ENCODE data around the gene ZNF883.

The ZNF883 gene

DNA sequence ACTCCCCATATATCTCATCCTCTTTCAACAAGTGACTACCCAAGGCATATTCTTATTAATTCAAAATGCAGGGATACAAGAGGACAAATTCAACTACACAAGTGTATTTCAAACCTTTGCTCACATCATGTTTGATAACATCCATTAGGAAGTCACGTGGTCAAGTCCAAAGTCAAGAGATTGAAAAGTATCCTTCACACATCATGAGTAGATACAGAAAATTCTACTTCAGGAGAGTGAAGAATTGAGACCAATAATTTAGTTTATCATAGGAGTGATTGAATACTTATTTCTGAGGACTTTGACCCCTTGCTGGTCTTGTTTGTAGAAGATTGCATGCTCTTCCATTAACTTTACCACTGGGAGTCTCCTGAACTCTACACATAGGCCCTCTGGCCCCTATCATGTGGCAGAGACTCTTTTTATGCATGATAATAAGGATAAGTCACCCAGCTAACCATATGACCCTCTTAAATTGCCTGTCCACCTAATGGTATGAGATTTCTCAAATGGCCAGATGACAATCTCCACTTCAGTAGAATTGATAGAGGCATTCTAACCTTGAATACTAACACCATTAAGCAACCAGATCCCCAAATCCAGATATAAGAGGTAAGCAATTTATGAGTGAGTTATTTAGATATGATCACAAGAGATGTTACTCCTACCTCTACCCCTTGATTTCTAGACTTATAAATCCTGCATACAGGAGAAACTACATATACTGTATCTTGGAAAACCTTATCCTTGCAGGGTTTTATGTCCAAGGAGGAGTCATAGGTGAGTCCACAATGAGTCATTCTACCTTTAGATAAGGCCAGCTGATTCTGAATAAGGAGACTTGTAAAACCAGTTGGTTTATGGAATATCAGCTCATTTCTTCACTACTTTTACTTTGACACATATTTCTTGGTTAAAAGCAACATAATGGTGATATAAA lies 94.7 kb downstream of the ZNF883 start:
- no peak overlapping the region for H3K9ac ChIP-seq (ENCODE audit: low read length)
- H3K27ac ChIP-seq (ENCODE audit: low read depth, low read length): no peak overlapping the region
- H3K4me3 ChIP-seq (ENCODE audit: low read depth, low read length): no peak overlapping the region
- no peaks in the 10 kb centered on the region for H3K4me1 ChIP-seq (ENCODE audit: control insufficient read depth, insufficient read depth, low read length)
- peaks cover 27% of the 10 kb centered on the region for H3K27me3 ChIP-seq (ENCODE audit: control insufficient read depth, insufficient read depth, low read length)
- no peaks in the 10 kb centered on the region for H3K36me3 ChIP-seq (ENCODE audit: control insufficient read depth, insufficient read depth, low read length)
- H3K9me3 ChIP-seq (ENCODE audit: control insufficient read depth, insufficient read depth, low read depth, low read length): peaks cover 3% of the 10 kb centered on the region; the same call in 1 of the 2 replicates

DNA sequence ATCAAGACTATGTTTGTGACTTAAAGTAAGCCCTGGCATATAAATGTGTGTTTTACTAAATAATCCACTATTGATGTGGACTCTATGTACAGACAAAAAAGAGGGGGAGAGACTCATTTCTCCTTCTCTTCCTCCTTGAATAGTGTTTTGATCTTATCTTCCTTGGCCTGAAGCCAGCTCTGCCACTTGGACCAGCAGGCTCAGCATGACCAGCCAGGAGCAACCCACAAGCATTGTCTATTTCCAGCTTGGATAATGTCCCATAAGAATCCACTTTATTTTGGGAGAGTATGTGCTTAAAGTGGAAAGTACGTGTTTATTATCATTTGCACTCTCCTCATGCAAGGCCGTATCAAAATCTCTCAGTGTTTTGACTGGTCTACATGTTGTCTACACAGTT lies 97.5 kb downstream of the ZNF883 start:
- no peaks in the 10 kb centered on the region for H3K36me3 ChIP-seq (ENCODE audit: control insufficient read depth, insufficient read depth, low read length)
- H3K27ac ChIP-seq (ENCODE audit: low read depth, low read length): no peak overlapping the region
- no peak overlapping the region for H3K9ac ChIP-seq (ENCODE audit: low read length)
- H3K27me3 ChIP-seq (ENCODE audit: control insufficient read depth, insufficient read depth, low read length): peaks cover 17% of the 10 kb centered on the region
- H3K9me3 ChIP-seq (ENCODE audit: control insufficient read depth, insufficient read depth, low read depth, low read length): peaks cover 6% of the 10 kb centered on the region
- H3K4me3 ChIP-seq (ENCODE audit: low read depth, low read length): no peak overlapping the region
- no peaks in the 10 kb centered on the region for H3K4me1 ChIP-seq (ENCODE audit: control insufficient read depth, insufficient read depth, low read length)

DNA sequence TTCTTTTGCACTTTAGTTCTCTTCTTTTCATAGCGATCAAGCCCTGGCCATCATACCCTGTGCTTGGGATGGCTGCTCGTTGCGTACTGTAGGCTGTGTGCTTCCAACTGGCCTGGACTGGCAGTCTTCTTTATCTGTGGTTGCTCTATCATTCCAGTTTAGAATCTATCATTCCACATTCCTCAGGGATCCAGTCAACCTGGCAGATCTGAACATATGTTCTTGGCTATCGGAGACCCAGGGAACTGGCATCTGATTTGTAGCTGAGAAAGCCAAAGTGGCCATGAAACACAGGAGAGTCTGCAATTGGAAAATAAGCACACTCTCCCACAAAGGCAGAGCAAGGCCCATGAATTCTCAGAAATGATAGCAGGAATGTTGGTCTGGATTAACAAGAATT lies 98.7 kb downstream of the ZNF883 start:
- H3K27ac ChIP-seq (ENCODE audit: low read depth, low read length): no peak overlapping the region
- no peak overlapping the region for H3K4me3 ChIP-seq (ENCODE audit: low read depth, low read length)
- H3K4me1 ChIP-seq (ENCODE audit: control insufficient read depth, insufficient read depth, low read length): no peaks in the 10 kb centered on the region
- H3K27me3 ChIP-seq (ENCODE audit: control insufficient read depth, insufficient read depth, low read length): peaks cover 16% of the 10 kb centered on the region
- peaks cover 6% of the 10 kb centered on the region for H3K9me3 ChIP-seq (ENCODE audit: control insufficient read depth, insufficient read depth, low read depth, low read length)
- H3K9ac ChIP-seq (ENCODE audit: low read length): no peak overlapping the region
- no peaks in the 10 kb centered on the region for H3K36me3 ChIP-seq (ENCODE audit: control insufficient read depth, insufficient read depth, low read length)

DNA sequence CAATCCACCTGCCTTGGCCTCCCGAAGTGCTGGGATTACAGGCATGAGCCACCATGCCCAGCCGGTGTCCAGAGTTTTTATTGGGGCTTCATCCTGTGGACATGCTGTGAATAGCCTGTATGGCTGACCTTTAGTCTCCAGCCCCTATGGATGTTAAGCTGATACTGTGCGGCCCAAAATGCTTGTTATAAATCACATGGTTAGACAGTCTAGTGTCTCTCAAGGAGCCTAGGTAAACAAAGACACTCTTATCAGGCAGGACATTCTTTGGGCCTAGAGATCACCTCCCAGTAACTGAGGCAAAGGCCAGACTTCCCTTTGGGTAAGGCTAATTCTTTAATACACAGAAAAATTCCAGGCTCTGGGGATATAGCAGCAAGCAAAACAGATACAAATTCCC lies 99.4 kb downstream of the ZNF883 start:
- peaks cover 6% of the 10 kb centered on the region for H3K9me3 ChIP-seq (ENCODE audit: control insufficient read depth, insufficient read depth, low read depth, low read length)
- H3K27me3 ChIP-seq (ENCODE audit: control insufficient read depth, insufficient read depth, low read length): peaks cover 11% of the 10 kb centered on the region
- H3K27ac ChIP-seq (ENCODE audit: low read depth, low read length): no peak overlapping the region
- no peak overlapping the region for H3K4me3 ChIP-seq (ENCODE audit: low read depth, low read length)
- no peaks in the 10 kb centered on the region for H3K36me3 ChIP-seq (ENCODE audit: control insufficient read depth, insufficient read depth, low read length)
- H3K4me1 ChIP-seq (ENCODE audit: control insufficient read depth, insufficient read depth, low read length): no peaks in the 10 kb centered on the region
- no peak overlapping the region for H3K9ac ChIP-seq (ENCODE audit: low read length)

DNA sequence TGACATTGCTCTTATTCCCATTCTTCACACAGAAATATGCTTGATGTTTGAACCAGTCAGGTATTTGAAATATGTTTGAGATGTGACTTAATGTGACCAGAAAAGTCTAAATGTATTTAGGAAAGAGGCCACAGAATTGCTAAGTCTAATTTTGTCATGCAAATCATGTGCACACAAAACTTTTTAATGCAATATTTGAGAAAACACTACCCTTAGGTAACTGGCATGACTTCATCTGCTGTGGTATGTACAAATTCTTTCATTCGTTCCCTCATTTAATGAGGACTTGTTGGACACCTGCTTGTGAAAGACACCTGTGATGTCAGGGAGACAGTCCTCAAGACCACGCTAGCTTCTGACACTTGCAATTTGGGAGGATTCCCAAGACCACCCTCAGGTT lies 100.3 kb downstream of the ZNF883 start:
- Histone ChIP-seq H3K36me3 (ENCODE audit: control insufficient read depth, insufficient read depth, low read length) (no peaks in the 10 kb centered on the region), H3K4me1 (ENCODE audit: control insufficient read depth, insufficient read depth, low read length) (no peaks in the 10 kb centered on the region), H3K27ac (ENCODE audit: low read depth, low read length) (no peak overlapping the region), H3K27me3 (ENCODE audit: control insufficient read depth, insufficient read depth, low read length) (peaks cover 11% of the 10 kb centered on the region), H3K4me3 (ENCODE audit: low read depth, low read length) (no peak overlapping the region), H3K9ac (ENCODE audit: low read length) (no peak overlapping the region), H3K9me3 (ENCODE audit: control insufficient read depth, insufficient read depth, low read depth, low read length) (peaks cover 6% of the 10 kb centered on the region)

Measured in HUES6 (cell line).